NCI-H524 (cell line): Measurements from ENCODE around the gene TXNL4A.
"Not testable (repeated sequence)": the region's sequence is repeated elsewhere in the genome, so short reads cannot be mapped to it uniquely, and the experiment has no call there.

Experiments used
- DNase-seq, 2 experiments: peaks; one replicate each; lab custom pipeline; 2025; lab: John Stamatoyannopoulos, UW

Gene TXNL4A, protein sequence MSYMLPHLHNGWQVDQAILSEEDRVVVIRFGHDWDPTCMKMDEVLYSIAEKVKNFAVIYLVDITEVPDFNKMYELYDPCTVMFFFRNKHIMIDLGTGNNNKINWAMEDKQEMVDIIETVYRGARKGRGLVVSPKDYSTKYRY

DNA sequence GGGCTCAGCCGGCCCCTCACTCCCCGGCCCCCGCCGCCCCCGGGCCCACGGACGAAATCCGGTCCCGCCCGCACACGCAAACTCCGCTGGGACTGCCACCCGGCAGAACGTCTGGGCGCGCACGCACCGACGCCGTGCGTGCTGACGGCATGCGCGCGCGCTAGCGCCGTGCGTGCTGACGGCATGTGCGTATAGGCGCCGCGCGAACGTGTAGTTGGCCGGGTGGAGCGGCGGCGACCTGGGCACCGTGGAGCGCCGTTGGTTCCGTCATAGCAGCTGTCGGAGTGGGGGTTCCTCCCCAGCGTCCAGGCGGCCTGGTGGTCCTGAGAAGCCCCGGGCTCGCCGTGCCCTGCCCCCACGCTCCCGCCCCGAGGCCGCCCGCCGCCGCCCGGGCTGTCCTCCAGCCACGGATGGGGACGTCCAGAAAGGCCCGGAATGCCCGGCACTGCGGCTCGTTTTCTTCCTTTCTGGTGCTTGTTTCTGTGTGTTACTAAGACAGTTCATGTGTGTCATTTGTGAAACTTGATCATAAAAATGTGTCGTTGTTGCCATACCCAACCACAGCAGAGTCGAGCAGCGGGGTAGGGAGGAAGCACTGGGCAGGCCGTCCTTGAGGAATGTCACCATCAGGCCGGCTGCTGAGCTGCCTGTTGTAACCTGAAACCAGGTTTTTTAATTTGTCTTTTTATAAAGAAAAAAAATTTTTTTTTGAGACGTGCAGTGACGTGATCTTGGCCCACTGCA lies at the start of gene TXNL4A:
TSS of gene TXNL4A (minus strand) at position 113 of the 744 bp plus-strand sequence. CDS start 171 bp downstream, outside the sequence.
- peak; percentile 44 to 81 for DNase-seq

DNA sequence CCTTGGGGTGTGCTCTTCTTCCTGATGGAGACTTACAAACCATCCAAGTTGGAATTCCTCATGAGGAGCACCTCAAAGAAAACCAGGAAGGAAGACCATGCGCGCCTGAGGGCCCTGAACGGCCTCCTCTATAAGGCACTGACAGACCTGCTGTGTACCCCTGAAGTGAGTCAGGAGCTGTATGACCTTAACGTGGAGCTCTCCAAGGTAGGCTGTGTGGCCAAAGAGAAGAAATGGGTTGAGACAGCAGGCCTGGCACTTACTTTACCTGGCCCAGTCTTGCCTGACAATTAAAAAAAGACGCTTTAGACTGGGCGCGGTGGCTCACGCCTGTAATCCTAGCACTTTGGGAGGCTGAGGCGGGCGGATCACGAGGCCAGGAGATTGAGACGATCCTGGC lies 48.9 kb upstream of the TXNL4A start:
- DNase-seq = peak in 1 of 2 experiments; percentile 21

DNA sequence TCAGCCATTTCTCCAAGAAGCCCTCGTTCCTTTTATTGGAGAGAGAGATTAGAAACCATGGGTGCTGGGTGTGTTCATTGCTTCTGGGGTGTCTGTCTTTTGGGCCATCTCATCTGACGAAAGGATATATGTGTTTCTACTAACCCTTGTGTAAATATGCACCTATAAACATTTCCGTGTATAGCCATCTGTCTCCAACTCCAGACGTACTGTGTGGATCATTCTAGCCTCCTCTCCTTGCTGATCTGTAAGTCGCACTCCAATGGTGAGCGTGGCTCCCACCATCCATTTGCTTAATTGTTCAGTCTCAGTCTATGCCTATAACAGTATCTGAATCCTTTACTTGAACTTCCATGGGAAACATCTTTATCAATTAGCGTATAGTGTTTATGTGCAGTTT lies 47.6 kb upstream of the TXNL4A start:
- DNase-seq = peak in 1 of 2 experiments; percentile 24

DNA sequence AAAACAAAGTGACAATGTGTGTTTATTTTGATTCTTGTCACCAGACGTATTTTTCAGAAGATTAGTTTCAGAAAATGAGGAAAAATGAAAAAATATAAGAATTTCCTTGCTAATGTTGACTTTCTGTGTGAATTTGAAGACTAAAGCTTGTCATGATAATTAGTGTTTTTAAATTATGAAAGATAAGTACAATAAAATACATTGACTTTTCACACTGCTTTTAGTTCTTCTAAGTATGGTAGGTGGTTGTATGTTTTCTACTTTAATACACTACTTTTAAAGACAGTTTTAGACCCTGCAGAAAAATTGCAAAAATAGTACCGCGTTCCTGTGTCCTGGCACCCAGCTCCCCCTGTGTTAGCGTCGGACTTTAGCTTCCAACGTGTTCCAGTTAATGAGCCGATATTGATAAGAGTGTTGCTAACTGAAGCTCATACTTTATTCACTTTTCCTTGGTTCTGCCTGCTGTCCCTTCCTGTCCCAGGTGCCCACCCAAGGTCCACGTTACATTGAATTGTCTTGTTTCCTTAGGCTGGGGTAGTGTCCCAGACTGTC lies 46.6 kb upstream of the TXNL4A start:
- DNase-seq = no peak

DNA sequence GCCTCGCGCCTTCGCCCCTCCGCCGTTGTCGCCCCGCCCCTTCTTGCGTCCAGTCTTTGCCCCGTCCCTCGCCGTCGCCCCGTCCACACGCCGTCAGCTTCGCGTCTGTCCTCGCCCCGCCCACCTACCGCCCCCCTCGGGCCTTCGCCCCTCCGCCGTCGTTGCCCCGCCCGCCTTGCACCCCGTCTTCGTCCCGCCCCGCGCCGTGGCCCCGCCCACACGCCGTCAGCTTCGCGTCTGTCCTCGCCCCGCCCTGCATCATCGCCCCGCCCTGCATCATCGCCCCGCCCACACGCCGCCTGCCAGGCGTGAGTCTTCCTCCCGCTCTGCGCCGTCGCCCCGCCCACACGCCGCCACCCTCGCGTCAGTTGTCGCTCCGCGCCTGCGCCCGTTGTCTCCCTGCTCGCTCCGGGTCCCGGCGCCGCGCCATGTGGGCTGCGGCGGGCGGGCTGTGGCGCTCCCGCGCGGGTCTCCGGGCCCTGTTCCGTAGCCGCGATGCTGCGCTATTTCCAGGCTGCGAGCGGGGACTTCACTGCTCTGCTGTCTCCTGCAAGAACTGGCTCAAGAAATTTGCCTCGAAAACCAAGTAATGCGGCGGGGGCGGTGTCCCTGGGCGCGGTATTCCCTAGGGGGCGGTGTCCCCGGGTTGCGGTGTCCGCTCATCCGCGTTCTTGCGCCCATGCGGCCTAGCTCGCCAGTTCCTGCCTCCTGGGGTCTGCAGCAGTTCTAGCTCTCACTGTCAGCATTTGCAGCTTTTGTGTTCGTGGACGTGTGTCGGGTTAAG lies 45.9 kb upstream of the TXNL4A start, which contains the start of gene RBFA:
TSS of gene RBFA (plus strand) at position 367 of the 784 bp plus-strand sequence. CDS start at position 429, 62 bp downstream.
- DNase-seq = peak; percentile 93 to 98

DNA sequence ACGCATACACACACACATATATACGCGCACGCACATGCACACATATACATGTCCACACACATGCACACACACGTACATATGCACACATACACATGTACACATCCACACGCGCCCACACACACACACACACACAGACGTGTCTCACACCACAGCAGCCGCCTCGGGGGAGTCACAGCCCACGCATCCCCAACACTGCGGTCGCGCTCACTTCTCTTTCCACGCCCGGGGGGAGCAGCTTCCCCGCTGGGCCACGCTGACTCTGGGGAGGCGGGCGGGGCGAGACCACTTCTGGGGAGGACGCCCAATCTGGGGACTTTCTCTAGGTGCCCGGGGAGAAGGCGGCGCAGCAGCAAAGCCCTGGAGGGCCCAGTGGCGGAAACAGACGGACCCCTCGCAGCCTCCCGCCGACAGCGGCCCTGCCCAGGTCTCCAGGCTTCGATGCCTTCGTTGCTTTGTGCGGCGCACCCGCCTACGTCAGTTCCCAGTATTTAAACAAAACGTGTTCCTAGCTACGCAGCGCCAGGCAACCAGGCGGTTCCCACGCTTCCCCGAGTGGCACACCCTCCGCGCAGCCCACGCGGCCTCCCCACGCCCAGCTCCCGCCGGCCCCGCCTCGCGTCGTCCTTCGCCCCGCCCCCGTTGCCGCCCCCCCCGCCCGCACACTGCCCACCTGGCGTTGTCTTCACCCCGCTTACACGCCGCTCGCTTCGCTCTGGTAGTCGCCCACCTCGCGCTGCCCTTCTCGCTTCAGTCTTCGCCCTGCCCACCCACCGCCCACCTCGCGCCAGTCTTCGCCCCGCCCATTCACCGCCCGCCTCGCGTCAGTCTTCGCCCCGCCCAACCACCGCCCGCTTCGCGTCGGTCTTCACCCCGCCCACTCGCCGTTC lies 45.1 kb upstream of the TXNL4A start:
- DNase-seq = no peak

DNA sequence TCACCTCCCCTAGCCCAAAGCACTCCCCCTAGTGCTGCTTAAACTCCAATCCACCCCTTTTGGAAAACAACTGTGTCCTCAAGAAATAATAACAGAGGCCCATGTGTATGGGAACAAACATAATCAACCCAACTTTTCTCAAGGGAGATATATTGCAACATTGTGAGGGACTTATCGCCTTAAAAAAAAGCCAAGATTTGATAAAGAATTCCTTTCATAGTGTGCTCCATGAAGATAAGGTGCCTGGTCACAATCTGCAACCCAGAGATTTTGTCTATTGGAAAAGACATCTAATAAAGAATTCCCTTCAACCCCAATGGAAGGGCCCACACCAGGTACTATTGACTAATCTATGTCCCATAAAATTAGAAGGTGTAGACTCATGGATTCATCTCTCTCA lies 41.3 kb upstream of the TXNL4A start:
- no peak for DNase-seq

DNA sequence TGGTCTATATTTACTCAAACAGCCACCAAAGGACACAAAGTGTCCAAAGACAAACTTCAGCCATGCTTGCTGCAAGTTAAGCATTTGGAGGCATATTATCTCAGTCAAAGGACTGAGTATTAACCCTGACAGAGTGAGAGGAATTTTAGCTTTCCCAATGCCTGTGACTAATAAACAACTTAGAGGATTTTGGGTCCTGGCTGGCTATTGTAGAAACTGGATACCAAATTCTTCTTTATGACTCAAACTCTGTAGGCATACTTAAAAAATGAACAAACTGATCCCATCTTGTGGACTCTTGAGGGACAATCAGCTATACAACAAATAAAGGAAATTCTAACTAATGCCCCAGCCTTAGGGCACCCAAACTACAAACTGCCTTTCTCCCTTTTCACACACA lies 39.4 kb upstream of the TXNL4A start:
- DNase-seq = not testable (repeated sequence)

DNA sequence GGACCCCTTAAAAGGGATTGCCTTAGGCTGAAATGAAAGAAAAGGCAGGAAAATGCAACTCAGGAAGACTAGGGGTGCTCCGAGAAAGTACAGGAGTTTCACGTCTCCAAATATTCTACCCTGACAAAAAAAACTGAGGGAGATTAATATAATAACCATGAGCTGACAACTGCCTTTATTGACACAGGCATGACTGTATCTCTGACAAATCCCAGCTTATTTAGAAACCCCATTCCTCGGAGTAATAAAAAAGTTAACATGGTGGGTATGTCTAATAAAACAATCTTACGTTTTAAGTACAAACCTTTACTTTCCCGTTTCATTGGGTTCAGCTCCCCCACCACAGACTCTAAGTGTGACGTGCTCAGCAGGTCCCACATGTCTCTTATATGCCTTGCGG lies 38.0 kb upstream of the TXNL4A start:
- no peak for DNase-seq

DNA sequence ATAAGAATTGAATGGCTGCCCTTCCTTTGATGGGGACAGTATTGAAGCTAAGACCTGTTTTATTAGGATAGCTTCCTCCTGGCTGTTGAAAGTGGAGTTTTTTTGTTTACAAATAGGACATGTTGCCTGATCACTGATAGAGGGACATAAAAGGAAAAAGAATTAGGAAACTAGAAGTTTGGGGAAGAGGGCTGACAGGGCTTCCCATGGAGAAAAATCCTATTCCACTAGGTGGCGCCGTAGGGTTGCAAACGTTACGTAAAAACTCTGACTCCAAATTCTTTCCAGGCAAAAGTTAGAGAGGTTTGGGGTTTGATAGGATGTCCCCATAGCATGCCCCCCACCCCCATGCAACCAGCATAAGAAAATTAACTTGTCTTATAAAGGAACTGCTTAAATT lies 34.8 kb upstream of the TXNL4A start:
- DNase-seq = no peak

DNA sequence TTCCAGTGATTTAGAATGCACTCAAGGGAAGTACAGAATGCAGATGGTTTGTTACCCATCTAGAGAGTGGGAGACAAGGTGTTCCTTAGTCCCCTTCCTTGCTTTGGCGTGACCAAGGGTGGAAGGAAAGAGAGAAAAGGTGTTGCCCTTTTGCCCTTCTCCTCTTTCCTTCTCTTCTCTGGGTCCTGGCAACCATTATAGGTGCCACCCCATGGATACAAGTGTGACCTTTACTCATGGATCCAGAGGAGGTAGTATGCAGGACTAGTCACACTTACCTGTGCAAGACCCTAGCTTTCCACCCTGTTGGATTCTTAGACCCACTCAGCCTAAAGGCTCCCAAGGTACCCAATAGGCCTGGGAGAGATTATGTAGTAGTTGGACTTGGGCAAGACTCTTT lies 34.2 kb upstream of the TXNL4A start:
- no peak for DNase-seq

DNA sequence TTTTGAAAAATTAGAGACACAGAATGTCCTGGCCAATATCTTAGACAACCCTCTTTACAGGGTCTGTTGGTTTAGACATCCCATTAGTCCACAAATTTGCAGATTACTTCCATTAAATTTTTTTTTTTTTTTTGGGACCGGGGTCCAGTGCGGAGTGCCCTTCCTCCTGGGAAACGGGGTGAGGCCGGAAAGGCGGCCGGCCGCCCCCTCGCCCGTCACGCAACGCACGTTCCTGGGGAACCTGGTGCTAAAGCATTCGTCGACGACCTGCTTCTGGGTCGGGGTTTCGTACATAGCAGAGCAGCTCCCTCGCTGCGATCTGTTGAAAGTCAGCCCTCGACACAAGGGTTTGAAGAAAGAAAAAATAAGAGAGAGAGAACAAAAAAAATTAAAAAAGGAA lies 24.4 kb upstream of the TXNL4A start:
- no peak for DNase-seq

DNA sequence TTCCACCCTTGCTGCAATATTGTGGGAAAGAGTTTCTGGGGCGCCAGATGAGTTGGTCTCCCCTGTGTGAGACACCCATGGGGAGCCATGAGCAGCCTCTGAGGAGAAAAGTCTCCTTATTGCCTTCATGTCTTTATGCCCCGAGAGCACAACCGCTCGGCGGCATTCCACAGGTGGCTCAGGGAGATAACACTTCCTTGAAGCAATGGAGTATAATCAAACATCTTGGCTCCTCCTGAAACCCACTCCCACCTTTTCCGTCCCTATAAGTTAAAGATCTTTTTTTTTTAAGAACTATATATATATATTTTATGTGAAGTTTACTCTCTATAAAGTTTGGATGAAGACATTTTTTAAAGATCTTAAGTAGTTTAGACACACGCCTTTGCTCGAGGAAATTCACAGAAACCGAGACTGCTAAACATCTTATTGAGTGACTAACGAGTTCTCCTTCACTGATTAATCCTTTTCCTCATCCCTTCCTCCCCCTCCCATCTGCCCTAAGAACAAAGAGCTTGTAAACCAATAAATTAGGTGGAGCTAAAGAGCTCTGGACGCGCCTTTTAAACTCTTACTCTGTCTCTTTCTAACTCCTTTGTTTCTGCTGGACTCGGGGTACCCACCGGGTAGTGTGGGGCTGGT lies 23.3 kb upstream of the TXNL4A start:
- DNase-seq = not testable (repeated sequence)

DNA sequence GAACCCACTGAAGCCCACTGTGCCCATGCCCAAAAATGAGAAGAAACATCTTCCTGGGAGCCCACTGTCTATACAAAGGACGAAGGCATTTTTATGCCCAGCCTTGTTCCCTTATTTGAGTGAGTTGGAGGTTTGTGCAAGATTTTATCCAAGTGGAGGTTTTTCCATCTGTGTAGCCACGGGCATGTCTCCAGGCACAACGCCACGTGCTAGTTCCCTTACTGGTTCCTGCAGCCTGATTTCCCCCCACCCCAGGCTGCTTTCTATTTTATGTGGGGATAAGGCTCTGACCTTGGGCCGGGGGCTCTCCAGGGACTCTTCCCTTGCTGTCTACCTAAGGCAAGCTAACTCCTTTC lies 22.2 kb upstream of the TXNL4A start:
- no peak for DNase-seq

DNA sequence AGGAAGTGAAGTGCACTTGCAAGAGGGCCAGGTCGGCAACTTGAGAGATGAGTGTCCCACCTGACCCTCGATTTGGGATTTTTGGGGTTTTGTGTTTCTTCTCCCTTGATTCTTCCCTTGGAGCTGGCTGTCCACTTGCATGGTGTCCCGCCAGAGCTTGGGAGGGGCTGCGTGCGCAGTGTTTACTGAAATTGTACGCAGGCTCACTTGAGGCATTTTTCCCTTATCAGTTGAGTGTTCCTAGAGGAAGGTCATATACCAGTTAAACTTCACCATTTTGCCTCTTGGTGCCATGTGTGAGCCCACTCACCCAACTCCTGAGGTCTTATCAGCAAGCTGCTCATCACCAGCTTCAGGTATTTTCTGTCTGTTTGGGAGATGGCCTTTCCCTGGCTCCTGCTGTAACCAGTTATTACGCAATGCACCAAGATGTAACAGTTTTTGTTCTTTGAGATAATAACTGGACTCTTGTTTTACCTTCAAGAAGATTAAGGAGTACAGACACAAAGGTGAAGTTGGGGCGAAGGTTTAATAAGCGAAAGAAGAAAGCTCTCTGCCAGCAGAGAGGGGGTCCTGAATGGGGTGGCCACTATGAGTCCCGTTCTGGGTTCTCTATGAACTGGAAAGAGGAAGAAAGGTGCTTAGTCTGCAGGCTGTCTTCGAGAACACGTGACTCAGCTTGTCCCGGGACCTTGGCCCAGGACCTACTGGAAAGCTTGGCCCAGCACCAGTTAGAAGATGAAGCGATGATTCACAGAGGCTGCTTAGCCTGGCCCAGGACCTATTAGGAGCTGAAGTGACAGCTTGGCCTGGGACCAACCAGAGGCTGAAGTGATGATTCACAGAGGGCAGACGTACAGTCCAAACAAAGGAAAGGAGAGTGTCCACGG lies 21.5 kb upstream of the TXNL4A start:
- DNase-seq = no peak

DNA sequence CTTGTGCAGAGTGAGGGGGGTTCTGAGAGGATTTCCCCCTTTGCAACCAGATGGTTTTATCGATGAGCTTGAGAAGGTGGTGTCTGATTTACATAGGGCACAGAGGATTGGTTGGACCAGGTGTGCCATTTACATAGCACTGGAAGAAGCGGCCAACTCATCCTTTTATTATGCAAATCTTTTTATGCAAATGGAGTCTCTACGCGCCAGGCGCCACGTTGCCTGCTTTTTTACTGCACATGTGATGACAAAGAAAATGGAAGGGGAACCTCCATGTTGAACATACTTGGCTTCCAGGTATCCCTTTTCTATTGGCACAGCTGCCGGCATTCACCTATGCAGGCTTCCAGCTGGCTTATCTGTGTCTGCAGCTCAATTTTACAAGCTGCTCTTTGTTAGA lies 18.4 kb upstream of the TXNL4A start:
- DNase-seq = no peak

DNA sequence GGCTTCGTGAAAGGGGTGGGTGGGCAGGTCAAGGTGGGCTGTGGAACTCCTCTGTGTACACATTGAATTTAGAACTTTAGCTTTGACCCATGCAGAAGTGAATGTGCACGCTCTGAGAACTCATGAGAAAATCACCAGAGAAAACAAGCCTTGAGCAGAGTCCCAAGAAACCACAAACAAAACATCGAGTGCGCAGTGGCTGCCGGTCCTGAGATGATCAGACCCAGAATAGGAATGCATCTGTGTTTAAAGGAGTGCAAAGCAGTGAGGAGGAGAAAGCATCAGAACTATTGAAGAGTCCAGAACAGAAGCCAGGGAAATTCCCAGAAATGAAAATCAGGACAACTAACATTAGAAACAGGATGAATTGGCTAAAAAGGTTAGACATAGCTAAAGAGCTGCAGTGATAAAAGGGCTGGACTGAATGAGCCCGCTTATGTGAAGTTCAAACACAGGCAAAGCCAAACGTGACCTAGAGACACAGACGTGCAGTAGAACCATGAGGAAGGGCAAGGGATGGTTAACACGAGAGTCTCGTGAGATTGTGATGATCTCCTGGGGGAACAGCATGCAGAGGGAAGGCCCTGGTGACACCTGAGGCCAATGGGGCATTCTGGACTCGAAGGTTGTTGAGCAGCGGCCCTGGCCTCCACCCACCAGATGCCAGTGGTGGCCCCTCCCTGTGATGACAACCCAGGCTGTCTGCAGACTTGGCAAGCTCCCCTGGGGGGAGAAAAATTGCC lies 16.4 kb upstream of the TXNL4A start:
- no peak for DNase-seq

DNA sequence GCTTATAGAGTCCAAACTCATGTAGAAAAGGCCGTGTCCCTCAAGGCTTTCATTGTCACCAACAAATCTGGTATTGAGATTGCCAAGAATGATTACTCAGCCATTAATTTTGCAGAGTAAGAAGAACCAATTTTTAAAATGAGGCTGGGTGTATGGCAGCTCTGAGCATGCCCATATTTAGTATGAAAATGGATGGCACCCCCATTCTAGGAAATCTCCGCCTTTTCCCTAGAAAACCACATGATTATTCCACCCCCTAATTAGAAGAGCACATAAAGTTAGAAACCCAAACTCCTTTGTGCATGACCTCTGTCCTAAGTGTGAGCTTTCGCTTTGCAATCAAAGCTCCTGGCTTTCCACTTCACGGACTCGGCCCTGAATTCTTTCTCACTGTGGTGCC lies 14.1 kb upstream of the TXNL4A start:
- no peak for DNase-seq

DNA sequence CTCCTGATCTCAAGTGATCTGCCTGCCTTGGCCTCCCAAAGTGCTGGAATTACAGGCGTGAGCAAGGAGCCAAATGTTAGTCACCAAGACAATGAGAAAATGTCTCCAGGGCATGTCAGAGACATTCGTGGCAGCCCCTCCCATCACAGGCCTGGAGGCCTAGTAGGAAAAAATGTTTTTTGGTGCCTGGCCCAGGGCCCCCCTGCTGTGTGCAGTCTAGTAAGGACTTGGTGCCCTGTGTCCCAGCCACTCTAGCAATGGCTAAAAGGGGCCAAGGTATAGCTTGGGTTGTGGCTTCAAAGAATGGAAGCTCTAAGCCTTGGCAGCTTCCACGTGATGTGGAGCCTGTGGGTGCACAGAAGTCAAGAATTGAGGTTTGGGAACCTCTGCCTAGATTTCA lies 12.5 kb upstream of the TXNL4A start:
- DNase-seq = no peak
